ENCODE data around the gene MARK3.

MARK3 gene

GRCh38 chr14:103526914-103527248 lies 141.7 kb downstream of the MARK3 start:
- no peak for DNase-seq (ENCODE audit: low read depth, low spot score)
- no peak overlapping the region for H3K4me3 ChIP-seq (ENCODE audit: low read depth, low read length)
- in situ Hi-C loops (cut with HindIII; ENCODE audit: low sequenced_read_pairs), result no loop called here
- TF ChIP-seq CTCF (IDR thresholded peaks at IDR 0.05; ENCODE audit: low read depth, low read length), result no peak

GRCh38 chr14:103527408-103528145 lies 142.4 kb downstream of the MARK3 start:
- TF ChIP-seq CTCF (IDR thresholded peaks at IDR 0.05; ENCODE audit: low read depth, low read length), result no peak
- in situ Hi-C loops (cut with HindIII; ENCODE audit: low sequenced_read_pairs), result no loop called here
- no peak for DNase-seq (ENCODE audit: low read depth, low spot score)
- H3K4me3 ChIP-seq (ENCODE audit: low read depth, low read length), result no peak overlapping the region

GRCh38 chr14:103528146-103528586 lies 143.0 kb downstream of the MARK3 start:
- DNase-seq (ENCODE audit: low read depth, low spot score), result no peak
- in situ Hi-C loops (cut with HindIII; ENCODE audit: low sequenced_read_pairs), result no loop called here
- TF ChIP-seq CTCF (IDR thresholded peaks at IDR 0.05; ENCODE audit: low read depth, low read length), result no peak
- peak overlapping the region; percentile 92 for H3K4me3 ChIP-seq (ENCODE audit: low read depth, low read length)

GRCh38 chr14:103528587-103529382 lies 143.6 kb downstream of the MARK3 start, which contains the start of gene TRMT61A:
TSS of gene TRMT61A (plus strand) at chr14:103529196. CDS start at chr14:103529979, 783 bp downstream.
- TF ChIP-seq CTCF (IDR thresholded peaks at IDR 0.05; ENCODE audit: low read depth, low read length), result no peak
- in situ Hi-C loops (cut with HindIII; ENCODE audit: low sequenced_read_pairs), result no loop called here
- DNase-seq (ENCODE audit: low read depth, low spot score), result peak; percentile 88
- peak within 1 kb of the TSS; percentile 92 for H3K4me3 ChIP-seq (ENCODE audit: low read depth, low read length)

GRCh38 chr14:103529383-103530365 lies 144.5 kb downstream of the MARK3 start:
- no peak for DNase-seq (ENCODE audit: low read depth, low spot score)
- TF ChIP-seq CTCF (IDR thresholded peaks at IDR 0.05; ENCODE audit: low read depth, low read length), result no peak
- H3K4me3 ChIP-seq (ENCODE audit: low read depth, low read length), result peak overlapping the region; percentile 92
- in situ Hi-C loops (cut with HindIII; ENCODE audit: low sequenced_read_pairs), result no loop called here

- peak overlapping the region; percentile 92 for H3K4me3 ChIP-seq (ENCODE audit: low read depth, low read length)
- TF ChIP-seq CTCF (IDR thresholded peaks at IDR 0.05; ENCODE audit: low read depth, low read length), result no peak
- in situ Hi-C loops (cut with HindIII; ENCODE audit: low sequenced_read_pairs), result no loop called here
- no peak for DNase-seq (ENCODE audit: low read depth, low spot score)
Observed at GRCh38 chr14:103530390-103530789, 145.2 kb downstream of the MARK3 start.
